ENCODE data around the gene CFB. TPM values are rescaled to one million over a fixed set of nuclear protein-coding genes. Genes with fewer than 3 reads are reported as not detected.

CFB gene
- total and polyA plus RNA-seq, 2 of the 13 experiments (the other 11 are each of a cell fraction or from before 2014, with no cell fraction given): 171 to 513 TPM

DNA sequence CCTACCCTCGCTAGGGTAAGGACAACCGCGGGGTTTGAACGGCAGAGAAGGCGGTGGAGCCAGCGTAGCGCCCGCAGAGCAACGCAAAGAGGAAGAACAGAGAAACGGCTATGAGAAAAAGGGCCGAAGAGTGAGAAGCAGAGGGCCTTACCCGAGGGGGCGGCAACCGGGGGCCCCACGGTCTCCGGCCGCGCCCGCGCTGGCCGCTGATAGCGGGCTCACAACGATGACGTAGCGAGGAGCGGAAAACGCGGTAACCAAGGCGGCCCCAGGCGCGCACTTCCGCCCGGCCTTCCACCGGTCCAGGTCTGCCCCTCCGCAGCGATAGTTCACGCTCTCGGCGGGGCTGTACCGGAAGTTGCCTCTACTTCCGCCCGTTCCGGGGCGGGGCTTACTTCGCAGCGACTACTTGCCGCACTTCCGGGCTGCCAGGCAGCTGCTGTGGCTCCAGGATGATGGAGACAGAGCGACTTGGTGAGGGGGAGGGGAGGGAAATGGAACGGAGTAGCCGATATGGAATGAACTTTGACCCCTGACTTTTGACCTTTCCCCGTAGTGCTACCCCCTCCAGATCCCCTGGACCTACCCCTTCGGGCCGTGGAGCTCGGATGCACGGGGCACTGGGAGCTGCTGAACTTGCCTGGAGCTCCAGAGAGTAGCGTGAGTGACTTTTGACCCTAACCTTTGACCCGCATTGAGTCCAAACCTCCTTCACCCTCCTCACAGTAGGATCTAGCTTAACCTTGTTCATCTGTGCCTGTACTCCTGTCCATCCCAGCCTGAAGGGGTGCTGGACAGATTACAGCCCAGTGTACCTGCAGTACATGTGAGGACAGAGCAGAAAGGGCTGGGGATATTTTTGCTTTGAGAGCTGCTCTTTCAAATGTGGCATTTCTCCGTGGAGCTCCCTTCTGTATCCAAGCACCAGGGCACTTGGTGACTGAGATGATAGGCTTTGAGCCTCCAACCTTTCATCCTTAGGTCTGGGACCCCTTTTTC is 13.1 kb downstream of the CFB start, which contains the start of the genes NELFE and SKIC2 (continued):
- TF ChIP-seq ZC3H13 (CRISPR knock-in tag; IDR thresholded peaks at IDR 0.05) (0 out of 2 replicates have a peak, but pooled peaks have one; percentile 83), ZNF546 (CRISPR knock-in tag; conservative IDR thresholded peaks at IDR 0.05) (no peak; the same call in 1 of the 2 replicates), TMF1 (CRISPR knock-in tag; IDR thresholded peaks at IDR 0.05; ENCODE audit: low read depth) (no peak), RFX5 (IDR thresholded peaks at IDR 0.05; ENCODE audit: low read depth, low read length) (peak; percentile 69), CBX5 (CRISPR knock-in tag; IDR thresholded peaks at IDR 0.05; ENCODE audit: borderline replicate concordance) (peak; percentile 18; the same call in 1 of the 2 replicates), ZNF614 (CRISPR knock-in tag; IDR thresholded peaks at IDR 0.05; ENCODE audit: borderline replicate concordance) (no peak; the same call in 1 of the 2 replicates), TOPORS (CRISPR knock-in tag; IDR thresholded peaks at IDR 0.05) (no peak; the same call in 1 of the 2 replicates), HOXA9 (CRISPR knock-in tag; IDR thresholded peaks at IDR 0.05; ENCODE audit: borderline replicate concordance) (no peak), HNRNPLL (IDR thresholded peaks at IDR 0.05; ENCODE audit: low read depth, low read length, poor library complexity, severe bottlenecking) (peak; percentile 97), JARID2 (CRISPR knock-in tag; IDR thresholded peaks at IDR 0.05; ENCODE audit: insufficient replicate concordance) (no peak), KLF6 (CRISPR knock-in tag; IDR thresholded peaks at IDR 0.05) (peak; percentile 80), SP2 (CRISPR knock-in tag; IDR thresholded peaks at IDR 0.05) (peak; percentile 86), ZNF564 (CRISPR knock-in tag; IDR thresholded peaks at IDR 0.05) (0 out of 2 replicates have a peak, but pooled peaks have one; percentile 35), CHD2 (IDR thresholded peaks at IDR 0.05; ENCODE audit: low read depth, low read length) (peak; percentile 67), ZSCAN31 (CRISPR knock-in tag; IDR thresholded peaks at IDR 0.05; ENCODE audit: low read depth) (peak; percentile 90), ZSCAN12 (CRISPR knock-in tag; IDR thresholded peaks at IDR 0.05) (peak; percentile 79; the same call in 1 of the 2 replicates), RBFOX2 (IDR thresholded peaks at IDR 0.05; ENCODE audit: low read depth, low read length) (peak; percentile 89)
- TF ChIP-seq, protein P1, sequence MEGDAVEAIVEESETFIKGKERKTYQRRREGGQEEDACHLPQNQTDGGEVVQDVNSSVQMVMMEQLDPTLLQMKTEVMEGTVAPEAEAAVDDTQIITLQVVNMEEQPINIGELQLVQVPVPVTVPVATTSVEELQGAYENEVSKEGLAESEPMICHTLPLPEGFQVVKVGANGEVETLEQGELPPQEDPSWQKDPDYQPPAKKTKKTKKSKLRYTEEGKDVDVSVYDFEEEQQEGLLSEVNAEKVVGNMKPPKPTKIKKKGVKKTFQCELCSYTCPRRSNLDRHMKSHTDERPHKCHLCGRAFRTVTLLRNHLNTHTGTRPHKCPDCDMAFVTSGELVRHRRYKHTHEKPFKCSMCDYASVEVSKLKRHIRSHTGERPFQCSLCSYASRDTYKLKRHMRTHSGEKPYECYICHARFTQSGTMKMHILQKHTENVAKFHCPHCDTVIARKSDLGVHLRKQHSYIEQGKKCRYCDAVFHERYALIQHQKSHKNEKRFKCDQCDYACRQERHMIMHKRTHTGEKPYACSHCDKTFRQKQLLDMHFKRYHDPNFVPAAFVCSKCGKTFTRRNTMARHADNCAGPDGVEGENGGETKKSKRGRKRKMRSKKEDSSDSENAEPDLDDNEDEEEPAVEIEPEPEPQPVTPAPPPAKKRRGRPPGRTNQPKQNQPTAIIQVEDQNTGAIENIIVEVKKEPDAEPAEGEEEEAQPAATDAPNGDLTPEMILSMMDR (CRISPR knock-in tag; IDR thresholded peaks at IDR 0.05): no peak
- TF ChIP-seq, protein P2, sequence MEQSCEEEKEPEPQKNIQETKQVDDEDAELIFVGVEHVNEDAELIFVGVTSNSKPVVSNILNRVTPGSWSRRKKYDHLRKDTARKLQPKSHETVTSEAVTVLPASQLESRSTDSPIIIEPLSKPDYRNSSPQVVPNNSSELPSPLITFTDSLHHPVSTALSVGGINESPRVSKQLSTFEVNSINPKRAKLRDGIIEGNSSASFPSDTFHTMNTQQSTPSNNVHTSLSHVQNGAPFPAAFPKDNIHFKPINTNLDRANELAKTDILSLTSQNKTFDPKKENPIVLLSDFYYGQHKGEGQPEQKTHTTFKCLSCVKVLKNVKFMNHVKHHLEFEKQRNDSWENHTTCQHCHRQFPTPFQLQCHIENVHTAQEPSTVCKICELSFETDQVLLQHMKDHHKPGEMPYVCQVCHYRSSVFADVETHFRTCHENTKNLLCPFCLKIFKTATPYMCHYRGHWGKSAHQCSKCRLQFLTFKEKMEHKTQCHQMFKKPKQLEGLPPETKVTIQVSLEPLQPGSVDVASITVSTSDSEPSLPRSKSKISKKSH (CRISPR knock-in tag; IDR thresholded peaks at IDR 0.05; ENCODE audit: borderline replicate concordance): 0 out of 2 replicates have a peak, but pooled peaks have one; percentile 3
- TF ChIP-seq, protein P3, sequence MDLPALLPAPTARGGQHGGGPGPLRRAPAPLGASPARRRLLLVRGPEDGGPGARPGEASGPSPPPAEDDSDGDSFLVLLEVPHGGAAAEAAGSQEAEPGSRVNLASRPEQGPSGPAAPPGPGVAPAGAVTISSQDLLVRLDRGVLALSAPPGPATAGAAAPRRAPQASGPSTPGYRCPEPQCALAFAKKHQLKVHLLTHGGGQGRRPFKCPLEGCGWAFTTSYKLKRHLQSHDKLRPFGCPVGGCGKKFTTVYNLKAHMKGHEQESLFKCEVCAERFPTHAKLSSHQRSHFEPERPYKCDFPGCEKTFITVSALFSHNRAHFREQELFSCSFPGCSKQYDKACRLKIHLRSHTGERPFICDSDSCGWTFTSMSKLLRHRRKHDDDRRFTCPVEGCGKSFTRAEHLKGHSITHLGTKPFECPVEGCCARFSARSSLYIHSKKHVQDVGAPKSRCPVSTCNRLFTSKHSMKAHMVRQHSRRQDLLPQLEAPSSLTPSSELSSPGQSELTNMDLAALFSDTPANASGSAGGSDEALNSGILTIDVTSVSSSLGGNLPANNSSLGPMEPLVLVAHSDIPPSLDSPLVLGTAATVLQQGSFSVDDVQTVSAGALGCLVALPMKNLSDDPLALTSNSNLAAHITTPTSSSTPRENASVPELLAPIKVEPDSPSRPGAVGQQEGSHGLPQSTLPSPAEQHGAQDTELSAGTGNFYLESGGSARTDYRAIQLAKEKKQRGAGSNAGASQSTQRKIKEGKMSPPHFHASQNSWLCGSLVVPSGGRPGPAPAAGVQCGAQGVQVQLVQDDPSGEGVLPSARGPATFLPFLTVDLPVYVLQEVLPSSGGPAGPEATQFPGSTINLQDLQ (CRISPR knock-in tag; IDR thresholded peaks at IDR 0.05): peak; percentile 70; the same call in 1 of the 2 replicates
- TF ChIP-seq, protein P4, sequence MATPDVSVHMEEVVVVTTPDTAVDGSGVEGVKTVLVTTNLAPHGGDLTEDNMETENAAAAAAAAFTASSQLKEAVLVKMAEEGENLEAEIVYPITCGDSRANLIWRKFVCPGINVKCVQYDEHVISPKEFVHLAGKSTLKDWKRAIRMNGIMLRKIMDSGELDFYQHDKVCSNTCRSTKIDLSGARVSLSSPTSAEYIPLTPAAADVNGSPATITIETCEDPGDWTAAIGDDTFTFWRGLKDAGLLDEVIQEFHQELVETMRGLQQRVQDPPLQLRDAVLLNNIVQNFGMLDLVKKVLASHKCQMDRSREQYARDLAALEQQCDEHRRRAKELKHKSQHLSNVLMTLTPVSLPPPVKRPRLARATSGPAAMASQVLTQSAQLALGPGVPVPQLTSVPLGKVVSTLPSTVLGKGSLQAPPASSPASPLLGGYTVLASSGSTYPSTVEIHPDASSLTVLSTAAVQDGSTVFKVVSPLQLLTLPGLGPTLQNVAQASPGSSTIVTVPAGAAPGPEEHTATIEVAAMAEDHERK (CRISPR knock-in tag; IDR thresholded peaks at IDR 0.05; ENCODE audit: low read depth): peak; percentile 86
